ENCODE measurements around the gene UGT1A3.

DNA sequence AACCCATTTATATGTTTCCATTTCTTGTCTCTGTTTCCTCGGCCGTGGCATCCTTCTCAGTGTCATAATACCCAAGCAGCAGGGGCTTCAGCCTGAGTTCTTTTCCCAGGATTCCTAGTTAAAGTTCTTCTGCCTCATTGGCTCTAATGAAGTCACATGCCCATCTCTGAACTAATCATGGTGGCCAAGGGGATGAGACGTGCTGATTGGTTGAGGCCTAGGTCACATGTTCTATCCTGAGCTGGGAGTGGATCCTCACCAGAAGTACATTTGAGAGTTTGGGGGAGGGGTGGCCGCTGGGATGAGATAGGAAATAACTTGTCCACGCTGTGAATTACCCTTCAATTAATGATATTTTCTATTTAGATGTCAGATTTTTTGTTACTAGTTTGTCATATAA is 19.9 kb upstream of the UGT1A3 start:
- TF ChIP-seq EZH2 (IDR thresholded peaks at IDR 0.05; ENCODE audit: borderline replicate concordance, control insufficient read depth, low read depth, low read length) (no peak), BCLAF1 (IDR thresholded peaks at IDR 0.05) (no peak), NRF1 (conservative IDR thresholded peaks at IDR 0.05; ENCODE audit: low read depth, low read length) (no peak), YY1 (IDR thresholded peaks at IDR 0.05; ENCODE audit: low read depth, low read length) (no peak), PML (IDR thresholded peaks at IDR 0.05; ENCODE audit: low read length) (no peak), EP300 (IDR thresholded peaks at IDR 0.05; ENCODE audit: borderline replicate concordance in 1 of 2, control insufficient read depth in 1 of 2, low read depth in 2 of 2, low read length in 2 of 2) (no peak), MAX (IDR thresholded peaks at IDR 0.05; ENCODE audit: low read depth, low read length) (no peak), TCF12 (IDR thresholded peaks at IDR 0.05; ENCODE audit: low read depth, low read length) (no peak)
- TF ChIP-seq, protein P1, sequence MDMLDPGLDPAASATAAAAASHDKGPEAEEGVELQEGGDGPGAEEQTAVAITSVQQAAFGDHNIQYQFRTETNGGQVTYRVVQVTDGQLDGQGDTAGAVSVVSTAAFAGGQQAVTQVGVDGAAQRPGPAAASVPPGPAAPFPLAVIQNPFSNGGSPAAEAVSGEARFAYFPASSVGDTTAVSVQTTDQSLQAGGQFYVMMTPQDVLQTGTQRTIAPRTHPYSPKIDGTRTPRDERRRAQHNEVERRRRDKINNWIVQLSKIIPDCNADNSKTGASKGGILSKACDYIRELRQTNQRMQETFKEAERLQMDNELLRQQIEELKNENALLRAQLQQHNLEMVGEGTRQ (IDR thresholded peaks at IDR 0.05; ENCODE audit: borderline replicate concordance, low read depth, low read length): no peak
- TF ChIP-seq, protein P2, sequence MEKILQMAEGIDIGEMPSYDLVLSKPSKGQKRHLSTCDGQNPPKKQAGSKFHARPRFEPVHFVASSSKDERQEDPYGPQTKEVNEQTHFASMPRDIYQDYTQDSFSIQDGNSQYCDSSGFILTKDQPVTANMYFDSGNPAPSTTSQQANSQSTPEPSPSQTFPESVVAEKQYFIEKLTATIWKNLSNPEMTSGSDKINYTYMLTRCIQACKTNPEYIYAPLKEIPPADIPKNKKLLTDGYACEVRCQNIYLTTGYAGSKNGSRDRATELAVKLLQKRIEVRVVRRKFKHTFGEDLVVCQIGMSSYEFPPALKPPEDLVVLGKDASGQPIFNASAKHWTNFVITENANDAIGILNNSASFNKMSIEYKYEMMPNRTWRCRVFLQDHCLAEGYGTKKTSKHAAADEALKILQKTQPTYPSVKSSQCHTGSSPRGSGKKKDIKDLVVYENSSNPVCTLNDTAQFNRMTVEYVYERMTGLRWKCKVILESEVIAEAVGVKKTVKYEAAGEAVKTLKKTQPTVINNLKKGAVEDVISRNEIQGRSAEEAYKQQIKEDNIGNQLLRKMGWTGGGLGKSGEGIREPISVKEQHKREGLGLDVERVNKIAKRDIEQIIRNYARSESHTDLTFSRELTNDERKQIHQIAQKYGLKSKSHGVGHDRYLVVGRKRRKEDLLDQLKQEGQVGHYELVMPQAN (conservative IDR thresholded peaks at IDR 0.05): no peak

Measured in GM12878 (cell line).